Measurements from ENCODE around the gene THRB.

Gene THRB

DNA sequence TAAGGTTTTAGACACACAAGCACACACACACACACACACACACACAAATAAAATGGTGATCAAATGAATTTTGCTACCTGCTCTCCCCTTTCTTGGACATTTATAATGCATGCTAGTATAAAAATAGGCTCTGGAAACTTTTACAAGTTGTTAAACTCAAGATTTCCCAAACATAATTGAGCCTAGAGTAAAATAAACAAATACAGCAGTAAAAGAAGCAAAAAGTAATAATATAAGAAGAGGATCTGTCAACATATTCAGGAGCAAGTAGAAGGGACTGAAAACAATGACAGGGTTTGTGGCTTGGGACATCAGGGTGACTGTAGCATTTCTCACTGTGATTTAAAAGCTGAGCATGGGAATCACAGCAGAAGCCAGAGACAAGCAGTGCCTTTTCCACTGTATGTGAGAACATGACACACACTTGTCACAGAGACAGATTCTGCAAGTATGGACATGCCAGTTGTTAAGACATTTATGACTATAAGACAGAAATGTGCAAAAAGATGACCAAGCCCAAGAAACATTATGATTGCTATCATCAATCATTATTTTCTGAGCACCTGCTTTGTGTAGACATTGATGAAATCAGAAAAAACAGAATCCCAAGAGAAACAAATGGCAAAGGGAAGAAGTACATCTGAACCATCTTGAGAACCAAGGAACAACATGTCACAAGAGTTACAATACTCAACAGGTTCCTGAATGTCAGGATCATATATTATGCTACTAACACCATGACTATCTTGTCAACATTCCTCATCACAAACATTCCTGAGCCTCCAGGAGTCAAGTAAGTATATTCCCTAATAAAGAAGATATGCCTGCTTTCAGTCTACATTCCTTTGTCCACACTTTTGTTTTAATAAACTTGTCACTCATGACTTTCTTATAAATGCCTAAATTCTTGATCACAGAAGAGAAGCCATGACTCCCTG is 7.1 kb downstream of the THRB start:
- DNase-seq (ENCODE audit: low read depth) = no peak

DNA sequence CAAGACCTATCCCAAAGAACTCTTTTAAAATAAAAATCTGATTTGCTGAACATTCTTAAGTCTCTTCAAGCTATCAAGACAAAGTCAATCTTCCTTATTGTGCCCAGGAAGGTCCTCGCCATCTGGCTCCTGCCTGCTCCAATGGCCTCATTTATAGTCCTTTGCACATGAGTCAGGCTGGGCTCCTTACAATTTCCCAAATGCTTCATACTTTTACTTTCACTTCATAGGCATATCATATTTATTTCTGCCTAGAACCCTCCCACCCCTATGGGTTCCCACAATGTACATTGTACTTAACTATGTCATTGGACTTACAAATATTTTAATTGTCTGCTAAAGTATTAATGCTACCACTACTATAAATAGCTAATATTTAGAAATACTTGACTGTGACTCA is 9.1 kb downstream of the THRB start:
- DNase-seq (ENCODE audit: low read depth) = no peak

GRCh38 chr3:24483873-24484272 is 10.8 kb downstream of the THRB start:
- no peak for DNase-seq (ENCODE audit: low read depth)

GRCh38 chr3:24482096-24482705 is 12.4 kb downstream of the THRB start:
- DNase-seq (ENCODE audit: low read depth) = no peak

GRCh38 chr3:24481193-24481592 is 13.5 kb downstream of the THRB start:
- no peak for DNase-seq (ENCODE audit: low read depth)

DNA sequence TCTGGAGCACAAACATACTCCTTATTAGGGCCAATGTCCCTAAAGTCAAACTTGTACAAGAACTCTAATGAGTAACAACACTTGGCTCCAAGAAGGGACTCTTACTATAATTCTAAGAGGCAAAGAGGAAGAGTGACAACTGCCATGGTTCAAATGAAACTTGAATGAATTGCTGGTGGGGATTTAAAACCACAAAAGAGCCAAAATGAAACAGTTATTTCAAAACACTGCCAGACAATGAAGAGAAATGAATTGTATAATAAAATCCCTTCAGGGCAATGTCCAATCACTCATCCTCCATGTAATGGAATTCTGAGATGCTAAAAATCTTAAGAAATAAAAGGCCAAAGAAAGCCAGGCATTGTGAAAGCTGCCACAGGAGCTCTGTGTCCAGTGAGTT is 14.2 kb downstream of the THRB start:
- no peak for DNase-seq (ENCODE audit: low read depth)

- no peak for DNase-seq (ENCODE audit: low read depth)
Observed at GRCh38 chr3:24479816-24480215, 14.8 kb downstream of the THRB start.

DNA sequence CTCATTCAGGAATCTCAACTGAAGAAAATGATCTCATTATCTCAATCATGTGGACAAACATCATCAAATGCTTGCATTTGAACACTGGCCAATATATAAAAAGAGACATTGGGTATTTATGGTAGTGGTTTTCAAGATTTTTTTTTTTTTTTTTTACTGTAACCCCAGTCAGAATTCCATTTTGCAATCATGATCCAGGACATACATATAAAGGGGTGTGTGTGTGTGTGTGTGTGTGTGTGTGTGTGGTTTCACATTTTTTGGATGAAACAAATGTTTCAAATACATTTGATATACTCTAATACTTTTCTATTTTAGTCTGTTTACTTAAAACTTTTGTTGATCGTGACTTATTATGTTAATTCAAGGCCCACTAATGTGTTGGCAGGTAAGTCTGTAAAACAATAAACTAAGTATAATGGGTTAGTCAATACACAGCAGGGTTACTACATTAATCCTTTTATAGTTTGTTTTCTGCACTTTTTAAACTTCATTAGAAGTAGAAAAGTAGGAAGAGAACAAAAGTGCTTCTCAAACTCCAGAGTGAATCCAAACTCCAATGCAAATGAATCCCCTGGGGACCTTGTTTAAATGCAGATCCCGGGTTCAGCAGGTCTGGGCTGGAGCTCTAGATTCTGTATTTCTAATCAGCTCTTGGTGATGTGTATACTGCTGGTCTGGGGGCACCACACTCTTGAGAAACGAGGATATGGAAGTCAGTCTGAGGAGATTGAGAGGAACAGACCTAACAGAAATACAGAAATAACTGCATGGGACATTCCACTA is 17.6 kb downstream of the THRB start:
- DNase-seq (ENCODE audit: low read depth) = no peak

- no peak for DNase-seq (ENCODE audit: low read depth)
Observed at GRCh38 chr3:24475925-24476324, 18.7 kb downstream of the THRB start.

- no peak for DNase-seq (ENCODE audit: low read depth)
Observed at GRCh38 chr3:24474862-24475261, 19.8 kb downstream of the THRB start.

- no peak for DNase-seq (ENCODE audit: low read depth)
Observed at GRCh38 chr3:24472358-24472757, 22.3 kb downstream of the THRB start.

DNA sequence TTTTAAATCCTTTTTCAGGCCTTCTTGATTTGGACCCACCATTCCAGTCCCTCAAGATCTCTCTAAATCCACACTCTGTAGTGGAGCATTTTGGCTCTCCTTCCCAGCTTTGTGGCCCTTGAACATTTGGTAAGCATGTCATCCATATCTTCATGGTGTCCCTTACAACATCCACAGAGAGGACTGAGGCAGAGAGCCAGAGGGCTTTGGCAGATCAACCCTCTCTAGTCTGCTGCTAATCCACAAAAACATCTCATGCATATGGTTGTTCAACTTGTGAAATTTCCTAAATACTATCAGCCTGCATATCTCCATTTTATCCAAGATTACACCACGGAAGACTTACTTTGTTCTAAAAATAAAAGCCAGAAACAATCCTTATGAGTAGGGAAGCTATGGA is 23.2 kb downstream of the THRB start:
- no peak for DNase-seq (ENCODE audit: low read depth)

DNA sequence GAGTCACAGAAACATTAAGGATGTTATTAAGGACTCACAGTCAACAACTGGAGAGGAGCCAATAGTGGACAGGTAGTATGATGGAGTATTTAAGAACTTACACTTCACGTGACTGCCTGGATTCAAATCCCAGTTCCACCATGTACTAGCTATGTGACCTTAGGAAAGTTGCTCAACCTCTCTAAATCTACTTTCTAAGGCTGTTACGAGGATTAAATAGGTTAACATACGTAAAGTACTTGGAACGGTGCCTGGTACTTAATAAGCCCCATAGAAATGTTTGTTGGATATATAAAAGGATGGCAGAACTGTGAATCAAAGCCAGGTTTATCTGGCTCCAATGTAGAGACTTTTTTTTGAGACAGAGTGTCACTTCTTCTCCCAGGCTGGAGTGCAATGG is 24.4 kb downstream of the THRB start:
- no peak for DNase-seq (ENCODE audit: low read depth)

DNA sequence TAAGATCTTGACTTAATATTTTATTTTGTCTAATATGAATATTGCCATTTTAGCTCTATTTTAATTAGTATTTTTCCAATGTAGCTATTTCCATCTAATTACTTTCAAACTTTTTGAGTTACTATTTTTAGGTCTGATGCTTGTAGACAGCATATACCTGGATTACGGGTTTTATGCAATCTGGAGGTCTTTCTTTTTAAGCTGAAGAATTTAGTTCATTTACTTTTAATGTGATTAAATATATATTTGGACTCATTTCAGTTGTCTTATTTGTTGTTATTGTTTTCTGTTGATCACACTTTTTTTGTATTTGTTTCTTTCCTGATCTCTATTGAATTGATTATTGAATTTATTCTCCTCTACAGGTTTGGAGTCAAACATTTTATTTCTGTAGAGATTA is 30.3 kb downstream of the THRB start:
- no peak for DNase-seq (ENCODE audit: low read depth)

GRCh38 chr3:24462737-24463136 is 31.9 kb downstream of the THRB start:
- DNase-seq (ENCODE audit: low read depth) = no peak

DNA sequence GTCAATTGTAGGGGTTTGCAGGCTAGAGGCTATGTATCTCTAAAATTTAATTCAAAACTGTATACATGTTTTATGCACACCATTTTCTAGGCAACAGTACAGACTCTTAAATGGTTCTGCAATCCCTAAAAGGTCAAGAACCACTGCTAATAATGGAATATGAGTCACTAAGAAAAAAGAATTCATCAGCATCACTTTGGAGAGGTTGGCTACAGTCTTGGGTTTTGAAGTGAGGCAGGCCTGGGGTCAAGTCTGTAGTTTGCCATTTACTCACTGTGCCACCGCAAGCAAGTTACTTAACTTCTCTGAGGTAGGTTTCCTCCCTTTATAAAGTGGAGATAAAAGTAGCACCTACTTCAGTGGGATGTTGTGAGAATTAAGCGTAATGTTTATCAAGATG is 33.7 kb downstream of the THRB start:
- no peak for DNase-seq (ENCODE audit: low read depth)

DNA sequence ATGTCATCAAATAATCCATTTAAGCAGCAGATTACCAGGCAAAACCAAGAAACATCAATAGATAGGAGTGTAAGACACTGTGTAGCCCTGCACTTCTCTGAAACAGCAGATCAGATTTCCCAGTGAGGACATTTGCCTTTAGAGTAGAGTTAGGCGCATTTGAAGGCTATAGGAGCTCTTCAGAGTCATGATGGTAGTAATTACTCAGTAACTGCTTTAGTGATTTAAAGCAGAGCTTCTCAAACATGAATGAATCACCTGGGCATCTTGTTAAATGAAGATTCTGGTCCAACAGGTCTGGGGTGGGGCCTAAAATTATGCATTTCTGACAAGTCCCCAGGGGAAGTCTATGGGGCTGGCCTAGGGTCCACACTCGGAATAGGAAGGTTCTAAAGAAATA is 36.9 kb downstream of the THRB start:
- no peak for DNase-seq (ENCODE audit: low read depth)

- DNase-seq (ENCODE audit: low read depth) = no peak
Observed at GRCh38 chr3:24454856-24455255, 39.8 kb downstream of the THRB start.

GRCh38 chr3:24454393-24454792 is 40.3 kb downstream of the THRB start:
- DNase-seq (ENCODE audit: low read depth) = no peak

DNA sequence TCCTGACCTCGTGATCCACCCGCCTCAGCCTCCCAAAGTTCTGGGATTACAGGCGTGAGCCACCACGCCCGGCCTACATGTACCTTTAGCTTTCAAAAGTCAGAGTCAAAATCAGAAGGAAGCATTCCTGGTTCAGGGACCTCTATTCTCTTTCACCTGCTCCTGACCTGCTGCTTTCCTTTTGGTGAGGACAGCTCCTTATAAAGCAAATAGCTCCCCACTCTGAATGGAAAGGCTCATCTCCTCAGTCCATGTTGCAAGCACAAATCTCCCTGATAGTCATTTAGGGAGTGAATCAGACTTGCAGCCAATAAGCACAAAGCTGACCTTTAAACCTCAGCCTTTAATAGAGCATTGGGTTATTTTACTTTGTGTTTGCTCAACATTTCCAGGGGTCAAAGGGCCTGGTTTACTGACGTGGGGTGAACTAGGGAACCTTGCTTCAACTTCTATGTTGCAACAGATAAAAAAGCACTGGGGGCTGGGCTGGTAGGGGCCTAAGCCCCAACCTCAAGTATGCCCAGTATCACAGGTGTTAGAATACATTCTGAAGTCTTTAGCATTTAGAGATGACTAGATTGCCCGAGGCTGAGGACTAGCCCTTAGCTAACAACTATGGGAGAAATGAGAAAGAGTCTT is 43.1 kb downstream of the THRB start:
- no peak for DNase-seq (ENCODE audit: low read depth)

DNA sequence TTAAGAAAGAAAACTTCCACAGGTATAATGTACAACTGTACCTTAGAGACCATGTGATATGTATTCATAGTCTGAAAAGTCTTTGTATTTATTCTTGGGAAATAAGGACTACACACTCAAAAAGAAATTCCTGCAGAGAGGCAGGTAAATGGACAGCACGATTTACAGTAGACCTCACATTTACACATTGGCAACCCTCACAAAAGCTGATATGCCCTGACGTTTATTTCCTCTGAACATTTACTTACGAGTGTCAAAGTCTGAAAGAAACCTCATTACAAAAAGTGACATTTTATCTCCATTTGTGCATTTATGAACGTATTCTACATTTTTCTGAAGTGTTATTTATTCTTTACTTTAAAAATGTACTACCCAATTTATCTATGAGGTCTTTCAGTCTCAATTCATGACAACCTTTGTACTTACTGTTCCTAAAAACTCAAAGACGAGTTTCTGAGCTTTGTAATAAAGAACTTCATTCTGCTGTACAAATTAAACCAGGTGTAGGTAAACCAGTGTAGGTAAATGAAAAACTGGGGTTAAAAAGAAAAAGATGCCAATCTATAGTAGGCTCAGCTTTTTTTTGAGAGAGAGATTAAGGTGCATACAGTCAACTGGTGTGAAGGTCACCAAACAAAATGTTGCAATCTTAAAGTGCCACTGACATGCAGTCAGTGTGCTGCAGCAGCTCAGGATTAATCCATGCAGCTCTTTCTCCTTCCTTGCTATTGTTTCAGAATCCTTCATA is 44.3 kb downstream of the THRB start:
- DNase-seq (ENCODE audit: low read depth) = no peak

DNA sequence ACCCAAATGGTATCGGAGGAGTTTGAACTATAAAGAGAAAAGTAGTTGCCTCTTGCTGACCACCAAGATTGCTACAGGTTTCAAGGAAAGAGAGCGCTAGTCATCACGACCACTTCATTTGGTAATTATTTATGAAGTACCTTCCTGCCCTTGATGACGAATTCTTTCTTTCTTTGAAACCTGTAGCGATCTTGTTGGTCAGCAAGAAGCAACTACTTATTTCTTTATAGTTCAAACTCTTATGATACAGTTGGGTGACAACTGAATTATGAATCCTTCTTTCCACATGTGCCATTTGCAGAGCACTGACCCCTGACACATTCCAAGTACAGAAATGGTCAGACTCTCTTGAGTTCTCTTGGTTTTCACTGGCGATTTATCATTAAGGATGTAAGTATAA is 46.8 kb downstream of the THRB start:
- DNase-seq (ENCODE audit: low read depth) = no peak

Measured in HS-5 (cell line).